Activated B cell treated with CpG ODN at 0.5 μM for 24 hours (primary cell): ENCODE measurements around the gene PSMB8. TPM values are rescaled to one million over a fixed set of nuclear protein-coding genes. Genes with fewer than 3 reads are reported as not detected.
"Not testable (repeated sequence)": the region's sequence is repeated elsewhere in the genome, so short reads cannot be mapped to it uniquely, and the experiment has no call there.

ENCODE experiments used
- ATAC-seq: fragments of 200-7000 bp; cut with Tn5 transposase; one replicate; pipeline ENCODE4 v1.10.0; 2021; ENCODE audit warnings: low read depth, mild to moderate bottlenecking, moderate library complexity
- CTCF ChIA-PET: fragments of 350-600 bp; sonication (Branson Sonifier 250); formaldehyde crosslinking; loops from one replicate; lab custom pipeline; 2021; ENCODE audit warnings: antibody characterized with exemption; lab: Charles Lee
- POLR2A ChIA-PET: fragments of 350-600 bp; sonication (Branson Sonifier 250); formaldehyde crosslinking; loops from one replicate; lab custom pipeline; 2021; ENCODE audit warnings: antibody characterized with exemption; lab: Charles Lee
- DNase-seq: peaks from one replicate; pipeline ENCODE4 v3.0.0; 2022
- H3K27ac Mint-ChIP-seq: one replicate; pipeline ENCODE4 v1.8.0; 2020; ENCODE audit warnings: mixed read lengths
- H3K27me3 Mint-ChIP-seq: one replicate; pipeline ENCODE4 v1.8.0; 2021; ENCODE audit warnings: mixed read lengths
- H3K36me3 Mint-ChIP-seq: one replicate; pipeline ENCODE4 v1.8.0; 2021; ENCODE audit warnings: low read depth, mixed read lengths
- H3K4me1 Mint-ChIP-seq: one replicate; pipeline ENCODE4 v1.8.0; 2021; ENCODE audit warnings: mixed read lengths
- H3K4me3 Mint-ChIP-seq: one replicate; pipeline ENCODE4 v1.8.0; 2020; ENCODE audit warnings: mild to moderate bottlenecking, mixed read lengths
- H3K9me3 Mint-ChIP-seq: one replicate; pipeline ENCODE4 v1.8.0; 2020; ENCODE audit warnings: mixed read lengths
- intact Hi-C: fragments of 100-400 bp; cut with micrococcal nuclease; formaldehyde crosslinking; loops from one replicate; pipeline ENCODE4 v1.15.1; 2024
- total RNA-seq: library from RNA; stranded (reverse); gene quantifications from 2 replicates; pipeline ENCODE4 v1.2.3, GENCODE V29; 2022
- TF ChIP-seq, protein P1 (sequence below): fragments of 200-600 bp; IDR thresholded peaks from one replicate; pipeline ENCODE4 v1.8.0; 2022; ENCODE audit warnings: antibody characterized with exemption, mild to moderate bottlenecking

PSMB8 gene
- total RNA-seq, 1 donor from 2014 or later, result 182 TPM

- ATAC-seq, result no peak
- Mint-ChIP-seq H3K4me1 (peaks cover 89% of the 10 kb centered on the region), H3K9me3 (no peaks in the 10 kb centered on the region), H3K27ac (peak overlapping the region; percentile 99), H3K4me3 (peak overlapping the region; percentile 99), H3K36me3 (peaks cover 56% of the 10 kb centered on the region), H3K27me3 (no peaks in the 10 kb centered on the region)
- DNase-seq, result no peak
- TF ChIP-seq, protein P1, sequence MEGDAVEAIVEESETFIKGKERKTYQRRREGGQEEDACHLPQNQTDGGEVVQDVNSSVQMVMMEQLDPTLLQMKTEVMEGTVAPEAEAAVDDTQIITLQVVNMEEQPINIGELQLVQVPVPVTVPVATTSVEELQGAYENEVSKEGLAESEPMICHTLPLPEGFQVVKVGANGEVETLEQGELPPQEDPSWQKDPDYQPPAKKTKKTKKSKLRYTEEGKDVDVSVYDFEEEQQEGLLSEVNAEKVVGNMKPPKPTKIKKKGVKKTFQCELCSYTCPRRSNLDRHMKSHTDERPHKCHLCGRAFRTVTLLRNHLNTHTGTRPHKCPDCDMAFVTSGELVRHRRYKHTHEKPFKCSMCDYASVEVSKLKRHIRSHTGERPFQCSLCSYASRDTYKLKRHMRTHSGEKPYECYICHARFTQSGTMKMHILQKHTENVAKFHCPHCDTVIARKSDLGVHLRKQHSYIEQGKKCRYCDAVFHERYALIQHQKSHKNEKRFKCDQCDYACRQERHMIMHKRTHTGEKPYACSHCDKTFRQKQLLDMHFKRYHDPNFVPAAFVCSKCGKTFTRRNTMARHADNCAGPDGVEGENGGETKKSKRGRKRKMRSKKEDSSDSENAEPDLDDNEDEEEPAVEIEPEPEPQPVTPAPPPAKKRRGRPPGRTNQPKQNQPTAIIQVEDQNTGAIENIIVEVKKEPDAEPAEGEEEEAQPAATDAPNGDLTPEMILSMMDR, result no peak
- ChIA-PET POLR2A (interaction anchor here (0.6 to 3.8 kb wide), 12 partner anchors 8 to 354 kb away, joined by 3 to 51 read pairs (median 3); partner anchors contain the start of genes PSMB9, TAP1 and TAP2), CTCF (interaction anchor here (0.9 to 2.2 kb wide), 3 partner anchors 18 to 38 kb away, joined by 3 to 6 read pairs (median 5); partner anchors contain the start of genes PSMB9, TAP1 and TAP2)
- intact Hi-C loops, result loop anchor here (1.0 kb wide), 1 partner anchor 18 kb away; no protein-coding TSS in a partner anchor
Measured at GRCh38 chr6:32815115-32815514, 28.7 kb downstream of the PSMB8 start.

GRCh38 chr6:32814145-32814544 is 29.7 kb downstream of the PSMB8 start:
- intact Hi-C loops, result no loop called here
- TF ChIP-seq, protein P1, result no peak
- ChIA-PET CTCF (interaction anchor here (0.9 to 2.4 kb wide), 5 partner anchors 17 to 39 kb away, joined by 3 to 11 read pairs (median 4); partner anchors contain the start of genes PSMB9, TAP1 and TAP2), POLR2A (interaction anchor here (0.7 to 3.8 kb wide), 9 partner anchors 13 to 154 kb away, joined by 3 to 51 read pairs (median 4); partner anchors contain the start of genes PSMB9, TAP1 and TAP2)
- H3K27ac Mint-ChIP-seq, result peak overlapping the region; percentile 99
- H3K27me3 Mint-ChIP-seq, result no peaks in the 10 kb centered on the region
- peak overlapping the region; percentile 99 for H3K4me3 Mint-ChIP-seq
- DNase-seq, result no peak
- peaks cover 66% of the 10 kb centered on the region for H3K36me3 Mint-ChIP-seq
- H3K9me3 Mint-ChIP-seq, result no peaks in the 10 kb centered on the region
- H3K4me1 Mint-ChIP-seq, result peaks cover 83% of the 10 kb centered on the region
- no peak for ATAC-seq

DNA sequence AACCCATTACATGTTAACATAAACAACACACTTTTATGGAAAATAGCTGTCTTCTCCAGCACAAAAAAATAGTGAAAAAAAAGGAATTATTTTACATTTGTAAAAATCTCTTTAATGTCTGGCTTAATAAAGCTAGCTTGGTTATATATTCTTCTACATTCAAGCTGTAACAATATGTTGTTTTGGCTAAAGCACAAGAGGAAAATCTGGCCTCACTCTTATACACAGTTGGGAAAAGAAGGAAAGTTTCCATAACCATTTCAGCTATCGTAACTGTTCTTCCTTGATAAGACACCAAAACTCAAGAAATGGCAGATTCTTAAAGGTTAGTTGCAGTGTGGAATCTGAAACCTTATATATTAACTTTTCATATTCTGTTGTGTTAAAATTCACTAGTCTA is 34.7 kb downstream of the PSMB8 start:
- Mint-ChIP-seq H3K4me1 (peaks cover 50% of the 10 kb centered on the region), H3K36me3 (peaks cover 65% of the 10 kb centered on the region), H3K27me3 (no peaks in the 10 kb centered on the region), H3K4me3 (no peak overlapping the region), H3K27ac (peak overlapping the region; percentile 30), H3K9me3 (peaks cover 2% of the 10 kb centered on the region)
- intact Hi-C loops, result no loop called here
- no peak for ATAC-seq
- CTCF ChIA-PET, result interaction anchor here (1.3 to 1.4 kb wide), 2 partner anchors 23 to 59 kb away, joined by 4 to 6 read pairs; no protein-coding TSS in a partner anchor
- TF ChIP-seq, protein P1, result no peak
- no peak for DNase-seq
- POLR2A ChIA-PET, result interaction anchor here (0.9 to 3.5 kb wide), 4 partner anchors 11 to 142 kb away, joined by 3 to 8 read pairs (median 4); partner anchors contain the start of gene HLA-DQB1

GRCh38 chr6:32807020-32807580 is 36.7 kb downstream of the PSMB8 start:
- no peak overlapping the region for H3K4me3 Mint-ChIP-seq
- intact Hi-C loops, result no loop called here
- H3K27me3 Mint-ChIP-seq, result no peaks in the 10 kb centered on the region
- POLR2A ChIA-PET, result interaction anchor here (0.6 to 3.5 kb wide), 7 partner anchors 9 to 381 kb away, joined by 3 to 8 read pairs (median 3); partner anchors contain the start of genes PSMB9, TAP1 and TAP2
- peaks cover 2% of the 10 kb centered on the region for H3K9me3 Mint-ChIP-seq
- peak overlapping the region; percentile 41 for H3K27ac Mint-ChIP-seq
- DNase-seq (no peak), ATAC-seq (peak; percentile 37)
- H3K36me3 Mint-ChIP-seq, result peaks cover 45% of the 10 kb centered on the region
- TF ChIP-seq, protein P1, result no peak
- CTCF ChIA-PET, result no interaction called here
- peaks cover 36% of the 10 kb centered on the region for H3K4me1 Mint-ChIP-seq

DNA sequence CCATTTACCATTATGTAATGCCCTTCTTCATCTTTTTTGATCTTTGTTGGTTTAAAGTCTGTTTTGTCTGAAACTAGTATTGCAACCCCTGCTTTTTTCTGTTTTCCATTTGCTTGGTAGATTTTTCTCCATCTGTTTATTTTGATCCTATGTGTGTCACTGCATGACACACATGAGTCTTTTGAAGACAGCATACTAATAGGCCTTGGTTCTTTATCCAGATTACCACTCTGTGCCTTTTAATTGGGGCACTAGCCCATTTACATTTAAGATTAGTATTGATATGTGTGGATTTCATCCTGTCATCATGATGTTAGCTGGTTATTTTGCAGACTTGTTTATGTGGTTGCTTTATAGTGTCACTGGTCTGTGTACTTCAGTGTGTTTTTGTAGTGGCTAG is 38.4 kb downstream of the PSMB8 start:
- DNase-seq, ATAC-seq, H3K27me3 Mint-ChIP-seq, H3K4me3 Mint-ChIP-seq, intact Hi-C loops, H3K9me3 Mint-ChIP-seq, CTCF ChIA-PET, H3K27ac Mint-ChIP-seq: not testable (repeated sequence)
- H3K36me3 Mint-ChIP-seq, result peaks cover 34% of the 10 kb centered on the region
- POLR2A ChIA-PET, result interaction anchor here (0.5 to 1.8 kb wide), 3 partner anchors 7 to 1619 kb away, joined by 3 to 6 read pairs (median 3); partner anchors contain the start of genes PSMB9 and TAP1
- H3K4me1 Mint-ChIP-seq, result peaks cover 28% of the 10 kb centered on the region
